T-cell (primary cell): ENCODE measurements around the gene NPTX2. TPM values are rescaled to one million over a fixed set of nuclear protein-coding genes. Genes with fewer than 3 reads are reported as not detected.

Experiments
- ATAC-seq, 4 experiments: fragments of 200-7000 bp in 3 of 4; fragments of 150-1000 bp in 1 of 4; cut with Tn5 transposase; replicated peaks in 1 of 4; 1 replicate in 3 of 4; 2 replicates in 1 of 4; pipeline ENCODE4 v1.10.0; 2021; ENCODE audit warnings: moderate library complexity in 3 of 4, mild to moderate bottlenecking in 2 of 4, moderate number of reproducible peaks in 1 of 4
- CTCF ChIA-PET, 2 donors: fragments of 300-600 bp; sonication (Branson Sonifier 250); formaldehyde crosslinking; loops; one replicate each; lab custom pipeline; 2022; ENCODE audit warnings: antibody characterized with exemption in 2 of 2; lab: Charles Lee
- POLR2A ChIA-PET, 2 donors: fragments of 300-600 bp; sonication (Branson Sonifier 250); formaldehyde crosslinking; loops; one replicate each; lab custom pipeline; 2022; ENCODE audit warnings: antibody characterized with exemption in 2 of 2; lab: Charles Lee
- DNase-seq, 35 experiments: peaks; one replicate each; pipeline versions ENCODE4 v3.0.0 to v3.0.0-alpha.2; 2013 to 2023
- H3K27ac ChIP-seq: one replicate; pipeline ENCODE4 v1.5.1; 2013; ENCODE audit warnings: low read length
- H3K27me3 ChIP-seq, 2 experiments: replicated peaks in 1 of 2; 1 replicate in 1 of 2; 2 replicates in 1 of 2; pipeline versions ENCODE4 v1.6.1 to v1.7.0; 2013; ENCODE audit warnings: low read length in 1 of 2, mixed read lengths in 1 of 2; ENCODE audit not compliant: control insufficient read depth in 2 of 2, insufficient read depth in 2 of 2; ENCODE audit errors: extremely low read depth in 1 of 2
- H3K36me3 ChIP-seq, 2 donors: 1 replicate in 1 of 2; 2 replicates in 1 of 2; pipeline versions ENCODE4 v1.6.1 to v1.7.0; 2013; ENCODE audit warnings: low read length in 1 of 2; ENCODE audit not compliant: control insufficient read depth in 2 of 2, insufficient read depth in 1 of 2; ENCODE audit errors: extremely low read depth in 1 of 2
- H3K4me1 ChIP-seq, 2 experiments: 1 replicate in 1 of 2; 2 replicates in 1 of 2; pipeline versions ENCODE4 v1.6.1 to v1.7.0; 2013; ENCODE audit warnings: low read length in 2 of 2, mixed read lengths in 1 of 2; ENCODE audit not compliant: insufficient read depth in 2 of 2, control insufficient read depth in 1 of 2; ENCODE audit errors: extremely low read depth in 1 of 2
- H3K4me3 ChIP-seq, 2 donors: 1 replicate in 1 of 2; 2 replicates in 1 of 2; pipeline versions ENCODE4 v1.5.1 to v1.7.0; 2013; ENCODE audit warnings: mild to moderate bottlenecking in 2 of 2, low read length in 1 of 2, moderate library complexity in 1 of 2; ENCODE audit not compliant: control insufficient read depth in 1 of 2; ENCODE audit errors: extremely low read depth in 1 of 2
- H3K9me3 ChIP-seq: 2 replicates; pipeline ENCODE4 v1.7.0; 2013
- H3K27ac Mint-ChIP-seq, 2 donors: one replicate each; pipeline ENCODE4 v1.8.0; 2020 to 2021; ENCODE audit warnings: mild to moderate bottlenecking in 2 of 2, mixed read lengths in 2 of 2
- H3K27me3 Mint-ChIP-seq, 2 donors: one replicate each; pipeline ENCODE4 v1.8.0; 2021 to 2022; ENCODE audit warnings: mixed read lengths in 2 of 2
- H3K36me3 Mint-ChIP-seq: one replicate; pipeline ENCODE4 v1.8.0; 2021; ENCODE audit warnings: mixed read lengths
- H3K4me1 Mint-ChIP-seq, 3 donors: one replicate each; pipeline ENCODE4 v1.8.0; 2020 to 2022; ENCODE audit warnings: mixed read lengths in 3 of 3, mild to moderate bottlenecking in 1 of 3
- H3K4me3 Mint-ChIP-seq, 3 donors: one replicate each; pipeline ENCODE4 v1.8.0; 2020 to 2022; ENCODE audit warnings: mild to moderate bottlenecking in 3 of 3, mixed read lengths in 3 of 3, moderate library complexity in 3 of 3
- H3K9me3 Mint-ChIP-seq, 3 donors: one replicate each; pipeline ENCODE4 v1.8.0; 2020 to 2022; ENCODE audit warnings: mixed read lengths in 3 of 3
- WGBS: methylation state at CpG from one replicate; pipeline ENCODE4 v1.1.5; 2013; ENCODE audit warnings: missing lambda C conversion rate; ENCODE audit not compliant: insufficient coverage; 5-methylcytosine and 5-hydroxymethylcytosine counted together
- total RNA-seq, 35 experiments: library from RNA in 6 of 35; stranded (reverse) in 6 of 35; fragments of 120-200 nt in 1 of 35; gene quantifications; one replicate each; pipeline versions ENCODE4 v1.2.1 to v1.2.4 and lab custom pipeline; 2013 to 2026

The NPTX2 gene
- total RNA-seq, 5 donors from 2014 or later (not counting 1 experiment from before 2014, with no cell fraction given): 0.09 to 0.56 (median 0.20) TPM; not detected in 1

GRCh38 chr7:98659756-98660155 lies 42.7 kb downstream of the NPTX2 start:
- Histone ChIP-seq H3K27me3 (peaks cover 0 to 5% of the 10 kb centered on the region in 2 experiments), H3K36me3 (no peaks in the 10 kb centered on the region), H3K4me1 (no peaks in the 10 kb centered on the region), H3K27ac (no peak overlapping the region), H3K9me3 (no peaks in the 10 kb centered on the region), H3K4me3 (no peak overlapping the region)
- ChIA-PET POLR2A (no interaction called here), CTCF (interaction anchor here in 1 of 2 donors (0.7 kb wide), 1 partner anchor 1359 kb away, joined by 4 read pairs; no protein-coding TSS in a partner anchor)
- H3K4me3 Mint-ChIP-seq: no peak overlapping the region
- ATAC-seq (no peak), DNase-seq (no peak)
- no peaks in the 10 kb centered on the region for H3K27me3 Mint-ChIP-seq
- no peaks in the 10 kb centered on the region for H3K4me1 Mint-ChIP-seq
- H3K27ac Mint-ChIP-seq: no peak overlapping the region
- no peaks in the 10 kb centered on the region for H3K36me3 Mint-ChIP-seq
- WGBS: 86% methylated on average over 2 of the region's 3 CpGs
- H3K9me3 Mint-ChIP-seq: peaks cover 2 to 7% (median 7%) of the 10 kb centered on the region in 3 donors

- H3K4me3 ChIP-seq: no peak overlapping the region
- H3K27me3 Mint-ChIP-seq: peaks cover 0 to 4% of the 10 kb centered on the region in 2 donors
- H3K4me3 Mint-ChIP-seq: no peak overlapping the region
- no peak overlapping the region for H3K27ac ChIP-seq
- no peaks in the 10 kb centered on the region for H3K4me1 Mint-ChIP-seq
- DNase-seq: no peak
- no peaks in the 10 kb centered on the region for H3K36me3 Mint-ChIP-seq
- peaks cover 2 to 11% (median 7%) of the 10 kb centered on the region in 3 donors for H3K9me3 Mint-ChIP-seq
- no peak overlapping the region for H3K27ac Mint-ChIP-seq
- ChIA-PET POLR2A (no interaction called here), CTCF (no interaction called here)
- no peaks in the 10 kb centered on the region for H3K36me3 ChIP-seq
- H3K4me1 ChIP-seq: no peaks in the 10 kb centered on the region
- ATAC-seq: no peak
- H3K9me3 ChIP-seq: no peaks in the 10 kb centered on the region
- H3K27me3 ChIP-seq: peaks cover 0 to 5% of the 10 kb centered on the region in 2 experiments
- 60% methylated on average over 2 of the region's 3 CpGs for WGBS
Measured at GRCh38 chr7:98661607-98662006, 44.5 kb downstream of the NPTX2 start.

GRCh38 chr7:98662289-98662688 lies 45.2 kb downstream of the NPTX2 start:
- H3K9me3 Mint-ChIP-seq: peaks cover 2 to 11% (median 7%) of the 10 kb centered on the region in 3 donors
- WGBS: 28% methylated on average over 2 of the region's 4 CpGs
- POLR2A ChIA-PET: no interaction called here

GRCh38 chr7:98664882-98665281 lies 47.8 kb downstream of the NPTX2 start:
- no peak overlapping the region for H3K4me3 ChIP-seq
- H3K27ac ChIP-seq: no peak overlapping the region
- Mint-ChIP-seq H3K36me3 (no peaks in the 10 kb centered on the region), H3K9me3 (peaks cover 2 to 11% (median 7%) of the 10 kb centered on the region in 3 donors), H3K4me1 (no peaks in the 10 kb centered on the region), H3K27ac (no peak overlapping the region), H3K27me3 (peaks cover 0 to 4% of the 10 kb centered on the region in 2 donors), H3K4me3 (no peak overlapping the region)
- no peak for ATAC-seq
- H3K4me1 ChIP-seq: no peaks in the 10 kb centered on the region
- no peak for DNase-seq
- 90% methylated on average over 5 of the region's 6 CpGs for WGBS
- CTCF ChIA-PET: no interaction called here
- H3K27me3 ChIP-seq: peaks cover 0 to 16% of the 10 kb centered on the region in 2 experiments
- H3K36me3 ChIP-seq: no peaks in the 10 kb centered on the region
- no peaks in the 10 kb centered on the region for H3K9me3 ChIP-seq
- POLR2A ChIA-PET: no interaction called here

More at GRCh38 chr7:98662289-98662688, 45.2 kb downstream of the NPTX2 start:
- Histone ChIP-seq H3K9me3 (no peaks in the 10 kb centered on the region), H3K27me3 (peaks cover 0 to 5% of the 10 kb centered on the region in 2 experiments), H3K27ac (no peak overlapping the region), H3K4me3 (no peak overlapping the region), H3K4me1 (no peaks in the 10 kb centered on the region), H3K36me3 (no peaks in the 10 kb centered on the region)
- H3K27ac Mint-ChIP-seq: no peak overlapping the region
- H3K36me3 Mint-ChIP-seq: no peaks in the 10 kb centered on the region
- ATAC-seq (no peak), DNase-seq (no peak)
- no peak overlapping the region for H3K4me3 Mint-ChIP-seq
- H3K27me3 Mint-ChIP-seq: peaks cover 0 to 4% of the 10 kb centered on the region in 2 donors
- CTCF ChIA-PET: no interaction called here
- H3K4me1 Mint-ChIP-seq: no peaks in the 10 kb centered on the region

- ATAC-seq: no peak
- H3K27ac Mint-ChIP-seq: no peak overlapping the region
Measured at GRCh38 chr7:98668255-98668654, 51.2 kb downstream of the NPTX2 start.

GRCh38 chr7:98669329-98670000 lies 52.4 kb downstream of the NPTX2 start:
- WGBS: 92% methylated on average over 4 of the region's 9 CpGs

More at GRCh38 chr7:98668255-98668654, 51.2 kb downstream of the NPTX2 start:
- H3K4me3 ChIP-seq: no peak overlapping the region
- CTCF ChIA-PET: no interaction called here
- no peak overlapping the region for H3K27ac ChIP-seq
- no peak for DNase-seq
- Mint-ChIP-seq H3K4me1 (no peaks in the 10 kb centered on the region), H3K4me3 (no peak overlapping the region), H3K9me3 (peaks cover 8 to 16% (median 11%) of the 10 kb centered on the region in 3 donors), H3K27me3 (peaks cover 0 to 4% of the 10 kb centered on the region in 2 donors), H3K36me3 (no peaks in the 10 kb centered on the region)
- no peaks in the 10 kb centered on the region for H3K9me3 ChIP-seq
- 78% methylated on average over 8 of the region's 11 CpGs for WGBS
- POLR2A ChIA-PET: no interaction called here
- H3K4me1 ChIP-seq: no peaks in the 10 kb centered on the region
- peaks cover 0 to 16% of the 10 kb centered on the region in 2 experiments for H3K27me3 ChIP-seq
- no peaks in the 10 kb centered on the region for H3K36me3 ChIP-seq

More at GRCh38 chr7:98669329-98670000, 52.4 kb downstream of the NPTX2 start:
- POLR2A ChIA-PET: no interaction called here
- no peak overlapping the region for H3K4me3 Mint-ChIP-seq
- Histone ChIP-seq H3K4me3 (no peak overlapping the region), H3K9me3 (no peaks in the 10 kb centered on the region), H3K4me1 (no peaks in the 10 kb centered on the region), H3K36me3 (no peaks in the 10 kb centered on the region), H3K27ac (no peak overlapping the region), H3K27me3 (peaks cover 0 to 16% of the 10 kb centered on the region in 2 experiments)
- CTCF ChIA-PET: no interaction called here
- DNase-seq (no peak), ATAC-seq (no peak)
- no peak overlapping the region for H3K27ac Mint-ChIP-seq
- peaks cover 4 to 14% (median 9%) of the 10 kb centered on the region in 3 donors for H3K9me3 Mint-ChIP-seq
- H3K36me3 Mint-ChIP-seq: no peaks in the 10 kb centered on the region
- H3K27me3 Mint-ChIP-seq: peaks cover 0 to 4% of the 10 kb centered on the region in 2 donors
- H3K4me1 Mint-ChIP-seq: no peaks in the 10 kb centered on the region
